ENCODE measurements around the gene NETO2. TPM values are rescaled to one million over a fixed set of nuclear protein-coding genes. Genes with fewer than 3 reads are reported as not detected.

NETO2 gene
- total and polyA plus RNA-seq, 2 of the 13 experiments (the other 11 are each of a cell fraction or from before 2014, with no cell fraction given) = 8.2 to 13.5 TPM

DNA sequence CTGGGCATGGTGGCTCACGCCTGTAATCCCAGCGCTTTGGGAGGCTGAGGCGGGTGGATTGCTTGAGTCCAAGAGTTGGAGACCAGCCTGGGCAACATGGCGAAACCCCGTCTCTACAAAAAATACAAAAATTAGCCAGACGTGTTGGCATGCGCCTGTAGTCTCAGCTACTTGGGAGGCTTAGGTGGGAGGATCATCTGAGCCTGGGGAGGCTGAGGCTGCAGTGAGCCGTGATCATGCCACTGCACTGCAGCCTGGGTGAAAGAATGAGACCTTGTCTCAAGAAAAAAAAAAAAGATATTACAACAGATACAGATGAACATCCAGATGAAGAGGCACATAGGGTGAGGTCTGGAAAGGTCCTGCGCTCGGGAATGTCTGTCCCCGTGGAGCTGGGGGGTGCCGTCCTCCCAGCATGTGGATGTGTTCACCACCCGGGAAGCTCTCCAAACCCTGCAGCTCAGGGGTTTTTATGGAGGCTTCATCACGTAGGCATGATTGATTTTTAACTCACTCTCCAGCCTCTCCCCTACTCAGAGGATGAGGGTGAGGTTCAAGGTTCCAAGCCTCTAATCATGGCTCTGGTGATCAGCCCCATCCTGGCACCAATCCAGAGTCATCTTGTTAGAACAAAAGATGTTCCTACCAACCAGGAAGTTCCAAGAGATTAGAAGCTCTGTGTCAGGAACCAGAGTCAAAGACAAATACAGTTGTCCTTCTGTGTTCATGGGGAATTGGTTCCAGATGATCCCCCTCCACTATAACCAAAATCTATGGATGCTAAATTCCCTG, 85.3 kb downstream of the NETO2 start (continued):
- TF ChIP-seq MIXL1 (CRISPR knock-in tag; IDR thresholded peaks at IDR 0.05) = peak; percentile 94
- TF ChIP-seq ZFP62 (CRISPR knock-in tag; IDR thresholded peaks at IDR 0.05) = no peak
- no peak for TF ChIP-seq ZNF75D (CRISPR knock-in tag; IDR thresholded peaks at IDR 0.05; ENCODE audit: borderline replicate concordance)
- TF ChIP-seq GLI4 (CRISPR knock-in tag; IDR thresholded peaks at IDR 0.05; ENCODE audit: borderline replicate concordance) = no peak
- TF ChIP-seq, protein P1, sequence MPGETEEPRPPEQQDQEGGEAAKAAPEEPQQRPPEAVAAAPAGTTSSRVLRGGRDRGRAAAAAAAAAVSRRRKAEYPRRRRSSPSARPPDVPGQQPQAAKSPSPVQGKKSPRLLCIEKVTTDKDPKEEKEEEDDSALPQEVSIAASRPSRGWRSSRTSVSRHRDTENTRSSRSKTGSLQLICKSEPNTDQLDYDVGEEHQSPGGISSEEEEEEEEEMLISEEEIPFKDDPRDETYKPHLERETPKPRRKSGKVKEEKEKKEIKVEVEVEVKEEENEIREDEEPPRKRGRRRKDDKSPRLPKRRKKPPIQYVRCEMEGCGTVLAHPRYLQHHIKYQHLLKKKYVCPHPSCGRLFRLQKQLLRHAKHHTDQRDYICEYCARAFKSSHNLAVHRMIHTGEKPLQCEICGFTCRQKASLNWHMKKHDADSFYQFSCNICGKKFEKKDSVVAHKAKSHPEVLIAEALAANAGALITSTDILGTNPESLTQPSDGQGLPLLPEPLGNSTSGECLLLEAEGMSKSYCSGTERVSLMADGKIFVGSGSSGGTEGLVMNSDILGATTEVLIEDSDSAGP (CRISPR knock-in tag; IDR thresholded peaks at IDR 0.05; ENCODE audit: borderline replicate concordance) = no peak; the same call in 1 of the 2 replicates
- TF ChIP-seq, protein P2, sequence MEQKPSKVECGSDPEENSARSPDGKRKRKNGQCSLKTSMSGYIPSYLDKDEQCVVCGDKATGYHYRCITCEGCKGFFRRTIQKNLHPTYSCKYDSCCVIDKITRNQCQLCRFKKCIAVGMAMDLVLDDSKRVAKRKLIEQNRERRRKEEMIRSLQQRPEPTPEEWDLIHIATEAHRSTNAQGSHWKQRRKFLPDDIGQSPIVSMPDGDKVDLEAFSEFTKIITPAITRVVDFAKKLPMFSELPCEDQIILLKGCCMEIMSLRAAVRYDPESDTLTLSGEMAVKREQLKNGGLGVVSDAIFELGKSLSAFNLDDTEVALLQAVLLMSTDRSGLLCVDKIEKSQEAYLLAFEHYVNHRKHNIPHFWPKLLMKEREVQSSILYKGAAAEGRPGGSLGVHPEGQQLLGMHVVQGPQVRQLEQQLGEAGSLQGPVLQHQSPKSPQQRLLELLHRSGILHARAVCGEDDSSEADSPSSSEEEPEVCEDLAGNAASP (CRISPR knock-in tag; IDR thresholded peaks at IDR 0.05; ENCODE audit: borderline replicate concordance) = no peak; the same call in 1 of the 2 replicates
- no peak for TF ChIP-seq ZNF580 (CRISPR knock-in tag; IDR thresholded peaks at IDR 0.05; ENCODE audit: borderline replicate concordance, low read depth)
- no peak for TF ChIP-seq ATF7-NPFF (CRISPR knock-in tag; IDR thresholded peaks at IDR 0.05; ENCODE audit: low read depth)
- 0 out of 2 replicates have a peak, but pooled peaks have one; percentile 36 for TF ChIP-seq TGIF2 (CRISPR knock-in tag; IDR thresholded peaks at IDR 0.05)
- TF ChIP-seq, protein P3, sequence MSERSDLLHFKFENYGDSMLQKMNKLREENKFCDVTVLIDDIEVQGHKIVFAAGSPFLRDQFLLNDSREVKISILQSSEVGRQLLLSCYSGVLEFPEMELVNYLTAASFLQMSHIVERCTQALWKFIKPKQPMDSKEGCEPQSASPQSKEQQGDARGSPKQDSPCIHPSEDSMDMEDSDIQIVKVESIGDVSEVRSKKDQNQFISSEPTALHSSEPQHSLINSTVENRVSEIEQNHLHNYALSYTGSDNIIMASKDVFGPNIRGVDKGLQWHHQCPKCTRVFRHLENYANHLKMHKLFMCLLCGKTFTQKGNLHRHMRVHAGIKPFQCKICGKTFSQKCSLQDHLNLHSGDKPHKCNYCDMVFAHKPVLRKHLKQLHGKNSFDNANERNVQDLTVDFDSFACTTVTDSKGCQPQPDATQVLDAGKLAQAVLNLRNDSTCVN (CRISPR knock-in tag; IDR thresholded peaks at IDR 0.05; ENCODE audit: borderline replicate concordance) = peak; percentile 96
- TF ChIP-seq KDM4B (CRISPR knock-in tag; IDR thresholded peaks at IDR 0.05) = no peak
- 0 out of 2 replicates have a peak, but pooled peaks have one; percentile 24 for TF ChIP-seq ZNF589 (CRISPR knock-in tag; conservative IDR thresholded peaks at IDR 0.05)
- TF ChIP-seq, protein P4, sequence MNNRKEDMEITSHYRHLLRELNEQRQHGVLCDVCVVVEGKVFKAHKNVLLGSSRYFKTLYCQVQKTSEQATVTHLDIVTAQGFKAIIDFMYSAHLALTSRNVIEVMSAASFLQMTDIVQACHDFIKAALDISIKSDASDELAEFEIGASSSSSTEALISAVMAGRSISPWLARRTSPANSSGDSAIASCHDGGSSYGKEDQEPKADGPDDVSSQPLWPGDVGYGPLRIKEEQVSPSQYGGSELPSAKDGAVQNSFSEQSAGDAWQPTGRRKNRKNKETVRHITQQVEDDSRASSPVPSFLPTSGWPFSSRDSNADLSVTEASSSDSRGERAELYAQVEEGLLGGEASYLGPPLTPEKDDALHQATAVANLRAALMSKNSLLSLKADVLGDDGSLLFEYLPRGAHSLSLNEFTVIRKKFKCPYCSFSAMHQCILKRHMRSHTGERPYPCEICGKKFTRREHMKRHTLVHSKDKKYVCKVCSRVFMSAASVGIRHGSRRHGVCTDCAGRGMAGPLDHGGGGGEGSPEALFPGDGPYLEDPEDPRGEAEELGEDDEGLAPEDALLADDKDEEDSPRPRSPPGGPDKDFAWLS (CRISPR knock-in tag; IDR thresholded peaks at IDR 0.05; ENCODE audit: borderline replicate concordance) = no peak
- TF ChIP-seq TEAD2 (CRISPR knock-in tag; IDR thresholded peaks at IDR 0.05) = no peak
- no peak for TF ChIP-seq ZNF839 (CRISPR knock-in tag; IDR thresholded peaks at IDR 0.05; ENCODE audit: borderline replicate concordance)

All from HepG2 (cell line).